G401 (cell line): Measurements from ENCODE around the gene CCNY. TPM values are rescaled to one million over a fixed set of nuclear protein-coding genes. Genes with fewer than 3 reads are reported as not detected.

Experiments
- DNase-seq: peaks from one replicate; pipeline ENCODE4 v3.0.0-alpha.2; 2015; ENCODE audit warnings: low spot score
- in situ Hi-C: cut with HindIII; loops from 2 replicates; pipeline ENCODE4 v1.10.0; 2016; ENCODE audit warnings: low sequenced_read_pairs, mixed read lengths
- total RNA-seq: library from RNA; depleted of rRNA; stranded (reverse); fragments of >200 nt; shearing (Covaris generic); gene quantifications from 2 replicates; pipeline ENCODE4 v1.2.3, GENCODE V29; 2014; rRNA removed

The CCNY gene
- total RNA-seq, 1 experiment from 2014 or later: 62.9 TPM

- in situ Hi-C loops: no loop called here
These were observed 277.4 kb downstream of the CCNY start for GRCh38 chr10:35613597-35614226.

GRCh38 chr10:35614312-35614711 is 278.0 kb downstream of the CCNY start:
- in situ Hi-C loops: no loop called here

More at GRCh38 chr10:35613597-35614226, 277.4 kb downstream of the CCNY start:
- no peak for DNase-seq

More at GRCh38 chr10:35614312-35614711, 278.0 kb downstream of the CCNY start:
- DNase-seq: no peak

Other genes starting within 250 kb of the CCNY start
- gene CUL2, start 246.2 kb upstream of the CCNY start, total RNA-seq: 17.2 and 29.2 TPM in 2 replicates
- 58.3 and 108 TPM in 2 replicates for gene CREM, start 209.7 kb upstream of the CCNY start, total RNA-seq